Right lobe of liver (tissue), 6 donors: ENCODE results near the gene PBX2. TPM values are rescaled to one million over a fixed set of nuclear protein-coding genes. Genes with fewer than 3 reads are reported as not detected.
A peak's percentile ranks its signal among the peaks of the same experiment; 100 is the strongest.

Source experiments
- ATAC-seq, 4 donors: fragments of 200-7000 bp; cut with Tn5 transposase; one replicate each; pipeline ENCODE4 v1.9.1; 2020; ENCODE audit warnings: mild to moderate bottlenecking in 4 of 4, moderate library complexity in 4 of 4
- DNase-seq, 3 donors: peaks; one replicate each; pipeline ENCODE4 v3.0.0-alpha.2; 2020
- H3K27ac ChIP-seq, 3 donors: fragments of 200-600 bp; one replicate each; pipeline ENCODE4 v1.8.0; 2022
- H3K27me3 ChIP-seq, 2 donors: fragments of 200-600 bp; one replicate each; pipeline ENCODE4 v1.8.0; 2022
- H3K36me3 ChIP-seq, 4 donors: fragments of 200-600 bp; sonication (generic) in 1 of 4; one replicate each; pipeline versions ENCODE4 v1.5.1 to v1.8.0; 2017 to 2022; ENCODE audit warnings: control low read depth in 1 of 4
- H3K4me1 ChIP-seq, 4 donors: fragments of 200-600 bp; sonication (generic) in 1 of 4; one replicate each; pipeline versions ENCODE4 v1.5.1 to v1.8.0; 2017 to 2022; ENCODE audit warnings: control low read depth in 1 of 4
- H3K4me3 ChIP-seq, 3 donors: fragments of 200-600 bp; one replicate each; pipeline ENCODE4 v1.8.0; 2022
- H3K9me3 ChIP-seq, 4 donors: fragments of 200-600 bp; sonication (generic) in 1 of 4; one replicate each; pipeline versions ENCODE4 v1.5.1 to v1.8.0; 2017 to 2022; ENCODE audit warnings: control low read depth in 1 of 4
- CTCF ChIP-seq, 4 donors: fragments of 200-600 bp in 3 of 4; fragments of 450-650 bp in 1 of 4; IDR thresholded peaks; one replicate each; pipeline versions ENCODE4 v1.5.1 to v1.8.0; 2016 to 2022; ENCODE audit warnings: antibody characterized with exemption in 4 of 4, mild to moderate bottlenecking in 2 of 4
- POLR2A ChIP-seq: fragments of 450-650 bp; IDR thresholded peaks from one replicate; pipeline ENCODE4 v1.6.1; 2017; ENCODE audit warnings: antibody characterized with exemption, mild to moderate bottlenecking
- WGBS: methylation state at CpG from one replicate; pipeline ENCODE4 v1.1.6; 2018; ENCODE audit warnings: low coverage, low lambda C conversion rate; ENCODE audit not compliant: insufficient coverage; ENCODE audit errors: missing lambda C conversion rate; 5-methylcytosine and 5-hydroxymethylcytosine counted together
- intact Hi-C, 2 donors: fragments of 100-400 bp; cut with DNase I; formaldehyde crosslinking; loops; one replicate each; pipeline versions ENCODE4 v1.11.2 to v1.14.1; 2022
- total RNA-seq, 6 experiments: library from RNA; depleted of rRNA in 2 of 6; stranded (reverse); fragments of >200 nt in 2 of 6; fragmentation: NEBNext Ultra II Directional in 3 of 6; extraction: Animal tissue kit (Norgen Biotek cat#: 25700) in 3 of 6; gene quantifications; one replicate each; pipeline versions ENCODE4 v1.1.0 to v1.2.4, GENCODE V29; 2016 to 2023
- donor health status: DM: no; HTN: yes; CAD: no.
- donor health status: DM: no; HTN: no; CAD: no.
- donor health status: DM: no; HTN: no; CAD: no.
- donor health status: DM: no; HTN: yes; CAD: no.
- donor health status: DM: no; HTN: yes; CAD: no.

PBX2 gene
- total RNA-seq, 6 experiments from 2014 or later, result 15.5 to 29.5 (median 24.3) TPM

- Histone ChIP-seq H3K4me1 (peaks cover 0 to 7% (median 0%) of the 10 kb centered on the region in 4 donors), H3K27me3 (peaks cover 0 to 6% of the 10 kb centered on the region in 2 donors), H3K27ac (no peak overlapping the region), H3K36me3 (no peaks in the 10 kb centered on the region), H3K4me3 (no peak overlapping the region), H3K9me3 (no peaks in the 10 kb centered on the region)
- TF ChIP-seq POLR2A, result no peak
- no peak for TF ChIP-seq CTCF (IDR thresholded peaks at IDR 0.05)
- WGBS, result 47% methylated on average over 34 of the region's 55 CpGs
- no peak for ATAC-seq
- intact Hi-C loops, result loop anchor here in 1 of 2 donors (5.0 kb wide), 1 partner anchor 33 kb away; no protein-coding TSS in a partner anchor
- DNase-seq, result no peak
Observed at GRCh38 chr6:32149932-32150870, 39.8 kb downstream of the PBX2 start.

- intact Hi-C loops, result no loop called here
- H3K9me3 ChIP-seq, result no peaks in the 10 kb centered on the region
- ATAC-seq (no peak), DNase-seq (no peak)
- no peak for TF ChIP-seq POLR2A
- TF ChIP-seq CTCF (IDR thresholded peaks at IDR 0.05), result peak in 1 of 4 donors; percentile 3
- peaks cover 0 to 6% of the 10 kb centered on the region in 2 donors for H3K27me3 ChIP-seq
- WGBS, result 19% methylated on average over 18 of the region's 47 CpGs
- no peaks in the 10 kb centered on the region for H3K4me1 ChIP-seq
- peak overlapping the region in 1 of 3 donors; percentile 10 for H3K4me3 ChIP-seq
- H3K27ac ChIP-seq, result no peak overlapping the region
- no peaks in the 10 kb centered on the region for H3K36me3 ChIP-seq
Observed at GRCh38 chr6:32149092-32149755, 40.8 kb downstream of the PBX2 start.

GRCh38 chr6:32148289-32149091, 41.5 kb downstream of the PBX2 start:
- WGBS, result 26% methylated on average over 26 of the region's 39 CpGs
- peak; percentile 73 to 82 (median 80) for ATAC-seq

More at GRCh38 chr6:32148289-32149091, 41.5 kb downstream of the PBX2 start:
- intact Hi-C loops, result no loop called here
- Histone ChIP-seq H3K27ac (no peak overlapping the region), H3K9me3 (no peaks in the 10 kb centered on the region), H3K27me3 (peaks cover 0 to 6% of the 10 kb centered on the region in 2 donors), H3K4me3 (peak overlapping the region; percentile 3 to 16 (median 14)), H3K36me3 (no peaks in the 10 kb centered on the region), H3K4me1 (no peaks in the 10 kb centered on the region)
- peak in 3 of 4 donors; percentile 3 to 13 (median 13) for TF ChIP-seq CTCF (IDR thresholded peaks at IDR 0.05)
- TF ChIP-seq POLR2A, result no peak
- DNase-seq, result peak; percentile 66 to 73 (median 68)
